CD4-positive, CD25-positive, alpha-beta regulatory T cell (primary cell): ENCODE measurements around the gene SLC46A1. TPM values are rescaled to one million over a fixed set of nuclear protein-coding genes. Genes with fewer than 3 reads are reported as not detected.

ENCODE experiments used
- ATAC-seq, 2 donors: fragments of 150-1000 bp; cut with Tn5 transposase; one replicate each; pipeline ENCODE4 v1.10.0; 2021; ENCODE audit warnings: low read depth in 2 of 2, moderate number of reproducible peaks in 2 of 2, moderate library complexity in 1 of 2
- DNase-seq, 3 donors: peaks; one replicate each; pipeline versions ENCODE4 v3.0.0 to v3.0.0-alpha.2; 2012 to 2022; ENCODE audit warnings: mixed read lengths in 1 of 3
- H3K27ac ChIP-seq: one replicate; pipeline ENCODE4 v1.7.0; 2013; ENCODE audit warnings: mild to moderate bottlenecking, low read length; ENCODE audit not compliant: insufficient read depth, poor library complexity, severe bottlenecking
- H3K27me3 ChIP-seq: one replicate; pipeline ENCODE4 v1.7.0; 2013; ENCODE audit warnings: low read length; ENCODE audit not compliant: control insufficient read depth, insufficient read depth
- H3K36me3 ChIP-seq: one replicate; pipeline ENCODE4 v1.7.0; 2013; ENCODE audit warnings: mild to moderate bottlenecking, low read length, moderate library complexity; ENCODE audit not compliant: control insufficient read depth, insufficient read depth
- H3K4me1 ChIP-seq: 2 replicates; pipeline ENCODE4 v1.7.0; 2013; ENCODE audit warnings: mild to moderate bottlenecking, low read length; ENCODE audit not compliant: insufficient read depth, control insufficient read depth, poor library complexity, severe bottlenecking
- H3K4me3 ChIP-seq: one replicate; pipeline ENCODE4 v1.7.0; 2013; ENCODE audit warnings: low read depth, mild to moderate bottlenecking, low read length, moderate library complexity
- H3K9me3 ChIP-seq, 2 experiments: 1 replicate in 1 of 2; 2 replicates in 1 of 2; pipeline ENCODE4 v1.7.0; 2013; ENCODE audit warnings: low read length in 2 of 2, mild to moderate bottlenecking in 1 of 2, moderate library complexity in 1 of 2; ENCODE audit not compliant: control insufficient read depth in 2 of 2
- H3K27ac Mint-ChIP-seq, 3 donors: one replicate each; pipeline ENCODE4 v1.8.0; 2020 to 2022; ENCODE audit warnings: mild to moderate bottlenecking in 3 of 3, mixed read lengths in 3 of 3, moderate library complexity in 2 of 3
- H3K27me3 Mint-ChIP-seq: one replicate; pipeline ENCODE4 v1.8.0; 2022; ENCODE audit warnings: mild to moderate bottlenecking, mixed read lengths
- H3K36me3 Mint-ChIP-seq: one replicate; pipeline ENCODE4 v1.8.0; 2020; ENCODE audit warnings: mixed read lengths
- H3K4me1 Mint-ChIP-seq, 4 donors: one replicate each; pipeline ENCODE4 v1.8.0; 2020 to 2022; ENCODE audit warnings: mixed read lengths in 4 of 4, mild to moderate bottlenecking in 1 of 4
- H3K4me3 Mint-ChIP-seq, 4 donors: one replicate each; pipeline ENCODE4 v1.8.0; 2020 to 2022; ENCODE audit warnings: mild to moderate bottlenecking in 4 of 4, mixed read lengths in 4 of 4, moderate library complexity in 3 of 4
- H3K9me3 Mint-ChIP-seq, 7 donors: one replicate each; pipeline ENCODE4 v1.8.0; 2020 to 2022; ENCODE audit warnings: mixed read lengths in 7 of 7, mild to moderate bottlenecking in 3 of 7, moderate library complexity in 2 of 7
- polyA plus RNA-seq, 4 donors: library from polyadenylated mRNA; unstranded; fragments of 300-500 nt; fragmentation: Illumina TruSeq; gene quantifications; one replicate each; pipeline ENCODE4 v1.2.3, GENCODE V29; 2021
- total RNA-seq: library from RNA; stranded (reverse); gene quantifications from one replicate; pipeline ENCODE4 v1.2.3, GENCODE V29; 2022

The SLC46A1 gene
- total and polyA plus RNA-seq, 5 donors from 2014 or later = 0.49 to 2.8 (median 1.4) TPM; not detected in 1

- no peaks in the 10 kb centered on the region for H3K36me3 Mint-ChIP-seq
- no peak overlapping the region for H3K27ac Mint-ChIP-seq
- no peaks in the 10 kb centered on the region for H3K27me3 Mint-ChIP-seq
- ATAC-seq (no peak), DNase-seq (no peak)
- no peaks in the 10 kb centered on the region for H3K9me3 Mint-ChIP-seq
- H3K27ac ChIP-seq = no peak overlapping the region
- H3K4me1 ChIP-seq = peaks cover 23% of the 10 kb centered on the region
- H3K4me3 ChIP-seq = no peak overlapping the region
- H3K4me1 Mint-ChIP-seq = peaks cover 0 to 32% (median 19%) of the 10 kb centered on the region in 4 donors
- H3K4me3 Mint-ChIP-seq = peak overlapping the region in 3 of 4 donors; percentile 43 to 88 (median 57)
- peaks cover 6% of the 10 kb centered on the region for H3K36me3 ChIP-seq
- H3K9me3 ChIP-seq = no peaks in the 10 kb centered on the region
- no peaks in the 10 kb centered on the region for H3K27me3 ChIP-seq
Observed at GRCh38 chr17:28368915-28369683, 36.9 kb downstream of the SLC46A1 start.

GRCh38 chr17:28368306-28368831 is 37.6 kb downstream of the SLC46A1 start:
- H3K4me1 ChIP-seq = peaks cover 21% of the 10 kb centered on the region
- Mint-ChIP-seq H3K4me1 (peaks cover 0 to 26% (median 15%) of the 10 kb centered on the region in 4 donors), H3K27ac (peak overlapping the region in 2 of 3 donors; percentile 9 to 11), H3K27me3 (no peaks in the 10 kb centered on the region), H3K4me3 (peak overlapping the region in 1 of 4 donors; percentile 44), H3K9me3 (no peaks in the 10 kb centered on the region), H3K36me3 (no peaks in the 10 kb centered on the region)
- no peak for ATAC-seq
- DNase-seq = no peak
- H3K36me3 ChIP-seq = peaks cover 13% of the 10 kb centered on the region
- no peaks in the 10 kb centered on the region for H3K27me3 ChIP-seq
- no peaks in the 10 kb centered on the region for H3K9me3 ChIP-seq
- H3K4me3 ChIP-seq = no peak overlapping the region
- H3K27ac ChIP-seq = no peak overlapping the region

- DNase-seq (no peak), ATAC-seq (no peak)
- no peak overlapping the region for H3K4me3 ChIP-seq
- peaks cover 15% of the 10 kb centered on the region for H3K4me1 ChIP-seq
- H3K27me3 ChIP-seq = no peaks in the 10 kb centered on the region
- peak overlapping the region in 1 of 4 donors; percentile 44 for H3K4me3 Mint-ChIP-seq
- H3K36me3 ChIP-seq = peaks cover 19% of the 10 kb centered on the region
- H3K4me1 Mint-ChIP-seq = peaks cover 0 to 20% (median 10%) of the 10 kb centered on the region in 4 donors
- no peak overlapping the region for H3K27ac ChIP-seq
- H3K36me3 Mint-ChIP-seq = no peaks in the 10 kb centered on the region
- no peak overlapping the region for H3K27ac Mint-ChIP-seq
- H3K9me3 ChIP-seq = no peaks in the 10 kb centered on the region
- no peaks in the 10 kb centered on the region for H3K27me3 Mint-ChIP-seq
- no peaks in the 10 kb centered on the region for H3K9me3 Mint-ChIP-seq
Observed at GRCh38 chr17:28367641-28368305, 38.2 kb downstream of the SLC46A1 start.

GRCh38 chr17:28366605-28367004 is 39.4 kb downstream of the SLC46A1 start:
- Histone ChIP-seq H3K4me1 (peaks cover 4% of the 10 kb centered on the region), H3K9me3 (no peaks in the 10 kb centered on the region), H3K27me3 (no peaks in the 10 kb centered on the region), H3K27ac (no peak overlapping the region), H3K36me3 (peaks cover 29% of the 10 kb centered on the region), H3K4me3 (no peak overlapping the region)
- no peak for ATAC-seq
- H3K27me3 Mint-ChIP-seq = no peaks in the 10 kb centered on the region
- no peaks in the 10 kb centered on the region for H3K9me3 Mint-ChIP-seq
- peaks cover 0 to 17% (median 6%) of the 10 kb centered on the region in 4 donors for H3K4me1 Mint-ChIP-seq
- peak overlapping the region in 1 of 4 donors; percentile 33 for H3K4me3 Mint-ChIP-seq
- no peaks in the 10 kb centered on the region for H3K36me3 Mint-ChIP-seq
- peak overlapping the region in 1 of 3 donors; percentile 56 for H3K27ac Mint-ChIP-seq
- DNase-seq = no peak

- DNase-seq (no peak), ATAC-seq (no peak)
- peaks cover 0 to 9% (median 2%) of the 10 kb centered on the region in 4 donors for H3K4me1 Mint-ChIP-seq
- H3K4me3 ChIP-seq = no peak overlapping the region
- H3K4me3 Mint-ChIP-seq = no peak overlapping the region
- no peak overlapping the region for H3K27ac Mint-ChIP-seq
- H3K4me1 ChIP-seq = no peaks in the 10 kb centered on the region
- H3K27ac ChIP-seq = no peak overlapping the region
- peaks cover 40% of the 10 kb centered on the region for H3K36me3 ChIP-seq
- H3K36me3 Mint-ChIP-seq = peaks cover 8% of the 10 kb centered on the region
- no peaks in the 10 kb centered on the region for H3K9me3 ChIP-seq
- H3K9me3 Mint-ChIP-seq = no peaks in the 10 kb centered on the region
- H3K27me3 Mint-ChIP-seq = no peaks in the 10 kb centered on the region
- no peaks in the 10 kb centered on the region for H3K27me3 ChIP-seq
Observed at GRCh38 chr17:28365487-28365886, 40.5 kb downstream of the SLC46A1 start.

- H3K4me1 Mint-ChIP-seq = peaks cover 0 to 2% (median 0%) of the 10 kb centered on the region in 4 donors
- peaks cover 47% of the 10 kb centered on the region for H3K36me3 ChIP-seq
- H3K27ac ChIP-seq = no peak within 1 kb of the TSS
- no peaks in the 10 kb centered on the region for H3K9me3 Mint-ChIP-seq
- no peak for DNase-seq
- no peak within 1 kb of the TSS for H3K27ac Mint-ChIP-seq
- peaks cover 11% of the 10 kb centered on the region for H3K36me3 Mint-ChIP-seq
- no peak for ATAC-seq
- no peaks in the 10 kb centered on the region for H3K27me3 ChIP-seq
- no peak within 1 kb of the TSS for H3K4me3 ChIP-seq
- H3K4me1 ChIP-seq = no peaks in the 10 kb centered on the region
- H3K4me3 Mint-ChIP-seq = no peak within 1 kb of the TSS
- no peaks in the 10 kb centered on the region for H3K9me3 ChIP-seq
- H3K27me3 Mint-ChIP-seq = no peaks in the 10 kb centered on the region
Observed at GRCh38 chr17:28364665-28365363, 41.2 kb downstream of the SLC46A1 start, which contains the start of gene SEBOX. Gene SEBOX, minus strand, starts transcription at chr17:28365199. Its CDS starts 48 bp downstream, at chr17:28365151.

- no peak for DNase-seq
- Mint-ChIP-seq H3K4me1 (peaks cover 0 to 3% (median 1%) of the 10 kb centered on the region in 4 donors), H3K4me3 (no peak overlapping the region), H3K36me3 (peaks cover 11% of the 10 kb centered on the region), H3K27me3 (no peaks in the 10 kb centered on the region), H3K27ac (no peak overlapping the region), H3K9me3 (no peaks in the 10 kb centered on the region)
- Histone ChIP-seq H3K36me3 (peaks cover 51% of the 10 kb centered on the region), H3K27me3 (no peaks in the 10 kb centered on the region), H3K27ac (no peak overlapping the region), H3K4me3 (no peak overlapping the region), H3K9me3 (no peaks in the 10 kb centered on the region), H3K4me1 (no peaks in the 10 kb centered on the region)
- ATAC-seq = no peak
Observed at GRCh38 chr17:28363776-28364650, 42.0 kb downstream of the SLC46A1 start.
